Loucy (cell line): Measurements from ENCODE around the gene LPP.

Experiments
- H2AFZ ChIP-seq: fragments of 200-600 bp; sonication (generic); 2 replicates; pipeline ENCODE4 v1.6.0; 2016; ENCODE audit warnings: antibody characterized with exemption, mild to moderate bottlenecking, low read length, moderate library complexity
- H3F3A ChIP-seq: fragments of 200-600 bp; 2 replicates; pipeline ENCODE4 v1.6.0; 2016; ENCODE audit warnings: antibody characterized with exemption, low read depth, mild to moderate bottlenecking
- H3K27me3 ChIP-seq: fragments of 200-600 bp; sonication (generic); 2 replicates; pipeline ENCODE4 v1.6.1; 2014; ENCODE audit warnings: low read length, mild to moderate bottlenecking; ENCODE audit not compliant: insufficient read depth, poor library complexity, severe bottlenecking
- H3K36me3 ChIP-seq: fragments of 200-600 bp; sonication (generic); 2 replicates; pipeline ENCODE4 v1.6.1; 2016; ENCODE audit warnings: low read length; ENCODE audit not compliant: insufficient read depth
- H3K4me1 ChIP-seq: fragments of 200-600 bp; sonication (generic); 2 replicates; pipeline ENCODE4 v1.5.1; 2014; ENCODE audit warnings: low read length, mild to moderate bottlenecking; ENCODE audit not compliant: insufficient read depth, poor library complexity, severe bottlenecking
- H3K4me2 ChIP-seq: fragments of 200-600 bp; sonication (generic); 2 replicates; pipeline ENCODE4 v1.6.0; 2014; ENCODE audit warnings: antibody characterized with exemption, low read length, low read depth, mild to moderate bottlenecking; ENCODE audit not compliant: poor library complexity, severe bottlenecking
- H3K4me3 ChIP-seq: fragments of 200-600 bp; sonication (generic); 2 replicates; pipeline ENCODE4 v1.5.1; 2014; ENCODE audit warnings: low read length, mild to moderate bottlenecking, mixed read lengths; ENCODE audit not compliant: poor library complexity, severe bottlenecking
- H3K79me2 ChIP-seq: fragments of 200-600 bp; sonication (generic); 2 replicates; pipeline ENCODE4 v1.6.1; 2014; ENCODE audit warnings: low read length; ENCODE audit not compliant: insufficient read depth
- H3K9ac ChIP-seq: fragments of 200-600 bp; sonication (generic); 2 replicates; pipeline ENCODE4 v1.6.0; 2014; ENCODE audit warnings: mild to moderate bottlenecking, low read depth, low read length, moderate library complexity; ENCODE audit not compliant: poor library complexity, severe bottlenecking
- H3K9me2 ChIP-seq: fragments of 200-600 bp; sonication (generic); replicated peaks from 2 replicates; pipeline ENCODE4 v1.6.1; 2016; ENCODE audit warnings: low read depth, low read length, mixed read lengths
- H3K9me3 ChIP-seq: fragments of 200-600 bp; sonication (generic); 2 replicates; pipeline ENCODE4 v1.6.1; 2014; ENCODE audit warnings: mild to moderate bottlenecking, antibody characterized with exemption, low read length, low read depth; ENCODE audit not compliant: insufficient read depth
- H4K20me1 ChIP-seq: fragments of 200-600 bp; sonication (generic); 2 replicates; pipeline ENCODE4 v1.6.0; 2014; ENCODE audit warnings: antibody characterized with exemption, low read length, mild to moderate bottlenecking; ENCODE audit not compliant: insufficient read depth, poor library complexity, severe bottlenecking
- CTCF ChIP-seq: fragments of 200-600 bp; sonication (generic); conservative IDR thresholded peaks from 2 replicates; pipeline ENCODE4 v1.5.1; 2014; ENCODE audit warnings: mild to moderate bottlenecking, antibody characterized with exemption, low read length
- EZH2phosphoT487 ChIP-seq: fragments of 200-600 bp; IDR thresholded peaks from 2 replicates; pipeline ENCODE4 v1.6.1; 2018; ENCODE audit warnings: antibody characterized with exemption, mild to moderate bottlenecking, moderate library complexity, borderline replicate concordance

Gene LPP

GRCh38 chr3:188198001-188198400 is 44.0 kb downstream of the LPP start:
- H3K9ac ChIP-seq = no peak overlapping the region
- H3F3A ChIP-seq = no peaks in the 10 kb centered on the region
- peaks cover 2% of the 10 kb centered on the region; the same call in 1 of the 2 replicates for H3K36me3 ChIP-seq
- H3K79me2 ChIP-seq = peaks cover 44% of the 10 kb centered on the region
- no peaks in the 10 kb centered on the region for H3K27me3 ChIP-seq
- H3K4me2 ChIP-seq = no peak overlapping the region
- no peak for TF ChIP-seq CTCF
- TF ChIP-seq EZH2phosphoT487 = no peak
- H4K20me1 ChIP-seq = peaks cover 3% of the 10 kb centered on the region
- peaks cover 25% of the 10 kb centered on the region for H3K4me1 ChIP-seq
- H3K9me2 ChIP-seq = no peaks in the 10 kb centered on the region
- H3K9me3 ChIP-seq = no peaks in the 10 kb centered on the region
- no peak overlapping the region for H2AFZ ChIP-seq
- no peak overlapping the region for H3K4me3 ChIP-seq

GRCh38 chr3:188198760-188199327 is 44.9 kb downstream of the LPP start:
- Histone ChIP-seq H3K27me3 (no peaks in the 10 kb centered on the region), H3K79me2 (peaks cover 40% of the 10 kb centered on the region), H3K4me3 (no peak overlapping the region), H3K9me2 (no peaks in the 10 kb centered on the region), H3F3A (no peaks in the 10 kb centered on the region), H4K20me1 (no peaks in the 10 kb centered on the region), H3K4me1 (peaks cover 25% of the 10 kb centered on the region), H3K36me3 (no peaks in the 10 kb centered on the region), H3K9me3 (no peaks in the 10 kb centered on the region), H3K4me2 (no peak overlapping the region), H2AFZ (no peak overlapping the region), H3K9ac (no peak overlapping the region)
- TF ChIP-seq EZH2phosphoT487 (no peak), CTCF (no peak)

GRCh38 chr3:188199386-188199785 is 45.4 kb downstream of the LPP start:
- H3K79me2 ChIP-seq = peaks cover 41% of the 10 kb centered on the region
- no peaks in the 10 kb centered on the region for H3F3A ChIP-seq
- no peak overlapping the region for H3K4me3 ChIP-seq
- H3K9me3 ChIP-seq = no peaks in the 10 kb centered on the region
- H2AFZ ChIP-seq = no peak overlapping the region
- no peaks in the 10 kb centered on the region for H3K36me3 ChIP-seq
- H3K9ac ChIP-seq = no peak overlapping the region
- H3K27me3 ChIP-seq = no peaks in the 10 kb centered on the region
- no peaks in the 10 kb centered on the region for H3K9me2 ChIP-seq
- H3K4me2 ChIP-seq = no peak overlapping the region
- no peaks in the 10 kb centered on the region for H4K20me1 ChIP-seq
- TF ChIP-seq EZH2phosphoT487 = no peak
- no peak for TF ChIP-seq CTCF
- peaks cover 25% of the 10 kb centered on the region for H3K4me1 ChIP-seq
